IMR-90 (cell line): Measurements from ENCODE around the gene EMX2.

ENCODE experiments used
- RFX5 ChIP-seq: IDR thresholded peaks from 2 replicates; pipeline ENCODE4 v1.8.0; 2012; ENCODE audit warnings: low read depth, mild to moderate bottlenecking, low read length, moderate library complexity
- TF ChIP-seq, protein P1 (sequence below): fragments of 150-350 bp; IDR thresholded peaks from 2 replicates; pipeline ENCODE4 v1.6.1; 2016; ENCODE audit warnings: low read depth, mild to moderate bottlenecking, low read length, moderate library complexity, borderline replicate concordance
- TF ChIP-seq, protein P2 (sequence below): conservative IDR thresholded peaks from 2 replicates; pipeline ENCODE4 v1.5.1; 2012; ENCODE audit warnings: mild to moderate bottlenecking, low read depth, low read length, improper control_type of control experiment
- TF ChIP-seq, protein P3 (sequence below): fragments of 150-350 bp; IDR thresholded peaks from 2 replicates; pipeline ENCODE4 v1.6.1; 2017; ENCODE audit warnings: mild to moderate bottlenecking, antibody characterized with exemption, low read length, low read depth

DNA sequence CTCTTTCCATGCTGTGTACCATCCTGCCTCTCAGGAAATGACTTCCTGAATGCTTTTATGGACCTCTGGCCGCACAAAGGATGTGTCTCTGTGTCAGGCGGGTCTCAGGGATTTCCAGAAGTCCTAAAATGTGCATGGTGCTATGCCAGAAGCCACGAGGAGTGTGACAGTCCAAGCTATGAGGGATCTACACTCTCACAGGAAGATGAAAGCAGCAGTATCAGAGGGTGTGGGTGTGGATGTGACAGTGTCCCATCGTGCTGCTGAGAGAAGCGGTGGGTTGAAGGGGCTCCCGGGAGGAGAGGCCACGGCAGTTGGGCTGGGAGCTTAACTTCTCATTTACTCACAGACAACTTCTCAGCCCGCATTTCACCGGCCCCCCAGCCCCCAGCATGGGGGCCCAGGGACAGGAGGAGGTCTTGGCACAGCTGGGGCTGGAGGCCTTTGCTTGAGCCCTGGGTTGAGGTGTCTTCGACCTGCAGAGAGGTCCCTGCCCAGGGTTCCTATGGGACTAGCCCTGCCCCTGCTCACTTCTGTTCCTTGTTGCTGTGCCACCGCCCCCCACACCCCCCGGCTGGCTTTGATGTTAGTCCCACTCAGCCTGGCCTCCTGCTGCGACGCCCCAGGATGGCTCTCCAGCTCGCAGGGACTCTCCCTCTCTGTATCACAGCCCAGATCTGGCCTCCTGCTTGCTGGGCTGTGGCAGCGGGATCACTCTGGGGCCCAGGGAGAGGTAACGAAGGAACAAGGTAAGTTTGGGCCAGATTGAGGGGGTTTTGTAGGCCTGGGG, 30.8 kb upstream of the EMX2 start:
- TF ChIP-seq, protein P1, sequence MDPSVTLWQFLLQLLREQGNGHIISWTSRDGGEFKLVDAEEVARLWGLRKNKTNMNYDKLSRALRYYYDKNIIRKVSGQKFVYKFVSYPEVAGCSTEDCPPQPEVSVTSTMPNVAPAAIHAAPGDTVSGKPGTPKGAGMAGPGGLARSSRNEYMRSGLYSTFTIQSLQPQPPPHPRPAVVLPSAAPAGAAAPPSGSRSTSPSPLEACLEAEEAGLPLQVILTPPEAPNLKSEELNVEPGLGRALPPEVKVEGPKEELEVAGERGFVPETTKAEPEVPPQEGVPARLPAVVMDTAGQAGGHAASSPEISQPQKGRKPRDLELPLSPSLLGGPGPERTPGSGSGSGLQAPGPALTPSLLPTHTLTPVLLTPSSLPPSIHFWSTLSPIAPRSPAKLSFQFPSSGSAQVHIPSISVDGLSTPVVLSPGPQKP, result no peak
- TF ChIP-seq, protein P2, sequence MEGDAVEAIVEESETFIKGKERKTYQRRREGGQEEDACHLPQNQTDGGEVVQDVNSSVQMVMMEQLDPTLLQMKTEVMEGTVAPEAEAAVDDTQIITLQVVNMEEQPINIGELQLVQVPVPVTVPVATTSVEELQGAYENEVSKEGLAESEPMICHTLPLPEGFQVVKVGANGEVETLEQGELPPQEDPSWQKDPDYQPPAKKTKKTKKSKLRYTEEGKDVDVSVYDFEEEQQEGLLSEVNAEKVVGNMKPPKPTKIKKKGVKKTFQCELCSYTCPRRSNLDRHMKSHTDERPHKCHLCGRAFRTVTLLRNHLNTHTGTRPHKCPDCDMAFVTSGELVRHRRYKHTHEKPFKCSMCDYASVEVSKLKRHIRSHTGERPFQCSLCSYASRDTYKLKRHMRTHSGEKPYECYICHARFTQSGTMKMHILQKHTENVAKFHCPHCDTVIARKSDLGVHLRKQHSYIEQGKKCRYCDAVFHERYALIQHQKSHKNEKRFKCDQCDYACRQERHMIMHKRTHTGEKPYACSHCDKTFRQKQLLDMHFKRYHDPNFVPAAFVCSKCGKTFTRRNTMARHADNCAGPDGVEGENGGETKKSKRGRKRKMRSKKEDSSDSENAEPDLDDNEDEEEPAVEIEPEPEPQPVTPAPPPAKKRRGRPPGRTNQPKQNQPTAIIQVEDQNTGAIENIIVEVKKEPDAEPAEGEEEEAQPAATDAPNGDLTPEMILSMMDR, result no peak
- TF ChIP-seq RFX5, result no peak
- TF ChIP-seq, protein P3, sequence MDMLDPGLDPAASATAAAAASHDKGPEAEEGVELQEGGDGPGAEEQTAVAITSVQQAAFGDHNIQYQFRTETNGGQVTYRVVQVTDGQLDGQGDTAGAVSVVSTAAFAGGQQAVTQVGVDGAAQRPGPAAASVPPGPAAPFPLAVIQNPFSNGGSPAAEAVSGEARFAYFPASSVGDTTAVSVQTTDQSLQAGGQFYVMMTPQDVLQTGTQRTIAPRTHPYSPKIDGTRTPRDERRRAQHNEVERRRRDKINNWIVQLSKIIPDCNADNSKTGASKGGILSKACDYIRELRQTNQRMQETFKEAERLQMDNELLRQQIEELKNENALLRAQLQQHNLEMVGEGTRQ, result no peak
